Smooth muscle cell (in vitro differentiated cells): ENCODE results near the gene TPCN1. TPM values are rescaled to one million over a fixed set of nuclear protein-coding genes. Genes with fewer than 3 reads are reported as not detected.

Experiments used
- DNase-seq: peaks from one replicate; lab custom pipeline; 2025; ENCODE audit not compliant: unreplicated experiment; lab: John Stamatoyannopoulos, UW
- H2AFZ ChIP-seq: fragments of 200-600 bp; sonication (generic); 2 replicates; pipeline ENCODE4 v1.6.0; 2016; ENCODE audit warnings: antibody characterized with exemption, low read depth, mild to moderate bottlenecking
- H3F3A ChIP-seq: fragments of 200-600 bp; sonication (generic); 2 replicates; pipeline ENCODE4 v1.6.0; 2017; ENCODE audit warnings: antibody characterized with exemption, low read depth
- H3K27ac ChIP-seq: fragments of 200-600 bp; sonication (generic); 2 replicates; pipeline ENCODE4 v1.5.1; 2016; ENCODE audit warnings: low read depth, mild to moderate bottlenecking
- H3K27me3 ChIP-seq: fragments of 200-600 bp; sonication (generic); 2 replicates; pipeline ENCODE4 v1.6.1; 2016; ENCODE audit warnings: low read depth, mild to moderate bottlenecking
- H3K36me3 ChIP-seq: fragments of 200-600 bp; sonication (generic); 2 replicates; pipeline ENCODE4 v1.5.1; 2016; ENCODE audit warnings: low read depth
- H3K4me1 ChIP-seq: fragments of 200-600 bp; sonication (generic); 2 replicates; pipeline ENCODE4 v1.5.1; 2016; ENCODE audit warnings: low read depth
- H3K4me2 ChIP-seq: fragments of 200-600 bp; sonication (generic); 2 replicates; pipeline ENCODE4 v1.6.0; 2016; ENCODE audit warnings: mild to moderate bottlenecking
- H3K4me3 ChIP-seq: fragments of 200-600 bp; sonication (generic); 2 replicates; pipeline ENCODE4 v1.5.1; 2016; ENCODE audit warnings: mild to moderate bottlenecking
- H3K79me2 ChIP-seq: fragments of 200-600 bp; sonication (generic); 2 replicates; pipeline ENCODE4 v1.6.0; 2016; ENCODE audit warnings: low read depth, mild to moderate bottlenecking
- H3K9ac ChIP-seq: fragments of 200-600 bp; sonication (generic); 2 replicates; pipeline ENCODE4 v1.6.0; 2016; ENCODE audit warnings: low read depth
- H3K9me3 ChIP-seq: fragments of 200-600 bp; sonication (generic); replicated peaks from 2 replicates; pipeline ENCODE4 v1.5.1; 2016; ENCODE audit warnings: low read depth
- H4K20me1 ChIP-seq: fragments of 200-600 bp; sonication (generic); 2 replicates; pipeline ENCODE4 v1.6.0; 2016; ENCODE audit warnings: low read depth
- CTCF ChIP-seq: fragments of 200-600 bp; sonication (generic); IDR thresholded peaks from 2 replicates; pipeline ENCODE4 v1.5.1; 2017; ENCODE audit warnings: borderline replicate concordance, mild to moderate bottlenecking, antibody characterized with exemption; ENCODE audit not compliant: insufficient read depth, poor library complexity, severe bottlenecking
- WGBS: methylation state at CpG from one replicate; pipeline ENCODE4 v1.1.7; 2016; ENCODE audit warnings: low lambda C conversion rate; 5-methylcytosine and 5-hydroxymethylcytosine counted together
- polyA plus RNA-seq: library from polyadenylated mRNA; unstranded; fragments of >200 nt; fragmentation: Nextera tagmentation; extraction: Ambion mirVana; gene quantifications from 2 replicates; pipeline ENCODE4 v1.2.1, GENCODE V29; 2016
- total RNA-seq: library from RNA; depleted of rRNA; stranded (reverse); fragments of >200 nt; gene quantifications from 2 replicates; pipeline ENCODE4 v1.2.3, GENCODE V29; 2014

The TPCN1 gene
- total and polyA plus RNA-seq, 2 experiments from 2014 or later, result 12.9 to 29.2 TPM

- WGBS, result 93% methylated on average over 5 of the region's 5 CpGs
- TF ChIP-seq CTCF, result no peak
- no peaks in the 10 kb centered on the region for H3K9me3 ChIP-seq
These were observed 56.2 kb downstream of the TPCN1 start for GRCh38 chr12:113277511-113277910.

GRCh38 chr12:113278141-113278540, 56.9 kb downstream of the TPCN1 start:
- Histone ChIP-seq H3F3A (peaks cover under 1% of the 10 kb centered on the region), H3K9me3 (no peaks in the 10 kb centered on the region), H3K27me3 (no peaks in the 10 kb centered on the region), H2AFZ (no peak overlapping the region), H4K20me1 (no peaks in the 10 kb centered on the region), H3K9ac (no peak overlapping the region), H3K4me2 (no peak overlapping the region), H3K27ac (no peak overlapping the region), H3K4me1 (no peaks in the 10 kb centered on the region), H3K4me3 (no peak overlapping the region), H3K79me2 (no peaks in the 10 kb centered on the region), H3K36me3 (no peaks in the 10 kb centered on the region)
- no peak for DNase-seq
- no peak for TF ChIP-seq CTCF
- WGBS, result 96% methylated on average over 8 of the region's 8 CpGs

More at GRCh38 chr12:113277511-113277910, 56.2 kb downstream of the TPCN1 start:
- no peaks in the 10 kb centered on the region for H3K36me3 ChIP-seq
- peaks cover 6% of the 10 kb centered on the region for H3F3A ChIP-seq
- DNase-seq, result no peak
- H4K20me1 ChIP-seq, result no peaks in the 10 kb centered on the region
- H3K27me3 ChIP-seq, result no peaks in the 10 kb centered on the region
- no peak overlapping the region for H3K27ac ChIP-seq
- no peak overlapping the region for H3K4me3 ChIP-seq
- no peak overlapping the region for H3K4me2 ChIP-seq
- no peaks in the 10 kb centered on the region for H3K79me2 ChIP-seq
- no peak overlapping the region for H2AFZ ChIP-seq
- H3K4me1 ChIP-seq, result no peaks in the 10 kb centered on the region
- no peak overlapping the region for H3K9ac ChIP-seq

GRCh38 chr12:113278633-113279032, 57.4 kb downstream of the TPCN1 start:
- Histone ChIP-seq H3K27me3 (no peaks in the 10 kb centered on the region), H3K4me3 (no peak overlapping the region), H3K9me3 (no peaks in the 10 kb centered on the region), H3K9ac (no peak overlapping the region), H3K79me2 (no peaks in the 10 kb centered on the region), H4K20me1 (no peaks in the 10 kb centered on the region), H3K4me1 (no peaks in the 10 kb centered on the region), H2AFZ (no peak overlapping the region), H3K27ac (no peak overlapping the region), H3F3A (no peaks in the 10 kb centered on the region), H3K4me2 (no peak overlapping the region), H3K36me3 (no peaks in the 10 kb centered on the region)
- no peak for DNase-seq
- no peak for TF ChIP-seq CTCF
- 93% methylated on average over 5 of the region's 5 CpGs for WGBS

GRCh38 chr12:113284751-113285150, 63.5 kb downstream of the TPCN1 start:
- WGBS, result 75% methylated on average over 13 of the region's 13 CpGs
- H3K36me3 ChIP-seq, result no peaks in the 10 kb centered on the region
- no peaks in the 10 kb centered on the region for H3K27me3 ChIP-seq
- no peaks in the 10 kb centered on the region for H3K9me3 ChIP-seq
- H3K27ac ChIP-seq, result no peak overlapping the region
- H3K4me3 ChIP-seq, result no peak overlapping the region
- DNase-seq, result no peak
- H3K9ac ChIP-seq, result no peak overlapping the region
- H3K4me2 ChIP-seq, result no peak overlapping the region
- no peak overlapping the region for H2AFZ ChIP-seq
- TF ChIP-seq CTCF, result no peak
- H4K20me1 ChIP-seq, result no peaks in the 10 kb centered on the region
- H3F3A ChIP-seq, result no peaks in the 10 kb centered on the region
- no peaks in the 10 kb centered on the region for H3K79me2 ChIP-seq
- H3K4me1 ChIP-seq, result no peaks in the 10 kb centered on the region
